K562 treated with DMSO at 1 percent for 48 hours (cell line): ENCODE measurements around the gene OR2F1. TPM values are rescaled to one million over a fixed set of nuclear protein-coding genes. Genes with fewer than 3 reads are reported as not detected.

Experiments used
- total RNA-seq: library from RNA; unstranded; fragments of 300-600 nt; gene quantifications from 2 replicates; pipeline ENCODE4 v1.2.3, GENCODE V29; 2022; ENCODE audit warnings: low replicate concordance; ENCODE audit errors: extremely low read depth

The OR2F1 gene
- total RNA-seq: not detected in 2 replicates

GRCh38 chr7:143954544-143954943 is at the start of gene OR2F1:
OR2F1 (plus strand) TSS chr7:143954844; CDS start chr7:143959971, 5,127 bp downstream.

GRCh38 chr7:143934526-143935325 is 19.9 kb upstream of the OR2F1 start, which contains the start of gene OR2F2:
OR2F2 (plus strand) TSS chr7:143935233; CDS start chr7:143935233, 0 bp downstream.

GRCh38 chr7:144000020-144000419 is 45.4 kb downstream of the OR2F1 start, which contains the start of gene OR6B1:
OR6B1 (plus strand) TSS chr7:144000320; CDS start chr7:144003997, 3,677 bp downstream.

Other genes starting within 250 kb of the OR2F1 start
- gene CTAGE6, start 197.1 kb upstream of the OR2F1 start, total RNA-seq: not detected in 2 replicates
- not detected in 2 replicates for gene TCAF1, start 52.7 kb upstream of the OR2F1 start, total RNA-seq
- not detected in 2 replicates for gene OR2F2, start 19.6 kb upstream of the OR2F1 start, total RNA-seq
- not detected in 2 replicates for gene OR6B1, start 45.5 kb downstream of the OR2F1 start, total RNA-seq
- gene OR2A5, start 94.1 kb downstream of the OR2F1 start, total RNA-seq: not detected in 2 replicates
- not detected in 2 replicates for gene OR2A25, start 115.0 kb downstream of the OR2F1 start, total RNA-seq
- gene OR2A12, start 131.4 kb downstream of the OR2F1 start, total RNA-seq: not detected in 2 replicates
- gene OR2A2, start 154.7 kb downstream of the OR2F1 start, total RNA-seq: not detected in 2 replicates
- gene OR2A14, start 168.3 kb downstream of the OR2F1 start, total RNA-seq: not detected in 2 replicates
- not detected in 2 replicates for gene CTAGE4, start 228.6 kb downstream of the OR2F1 start, total RNA-seq
- not detected in 2 replicates for gene ARHGEF35, start 241.0 kb downstream of the OR2F1 start, total RNA-seq